ENCODE results near the gene MAPT. TPM values are rescaled to one million over a fixed set of nuclear protein-coding genes. Genes with fewer than 3 reads are reported as not detected.

The MAPT gene
- total RNA-seq (2022; extraction: Qiagen RNA extraction; ENCODE audit: low read depth): 1.6 to 1.9 TPM (median 1.7 TPM) in 5 replicates

GRCh38 chr17:45894022-45894784, at the start of gene MAPT:
TSS of gene MAPT (plus strand) at chr17:45894554. CDS start at chr17:45962338, 67,784 bp downstream.

GRCh38 chr17:45844695-45845375, 49.5 kb upstream of the MAPT start, which contains the start of gene SPPL2C:
TSS of gene SPPL2C (plus strand) at chr17:45844881. CDS start at chr17:45844907, 26 bp downstream.

GRCh38 chr17:45998987-45999899, 104.9 kb downstream of the MAPT start, which contains the start of gene STH:
TSS of gene STH (plus strand) at chr17:45999250. CDS start at chr17:45999280, 30 bp downstream.

Other genes starting within 250 kb of the MAPT start
- gene CRHR1, start 110.2 kb upstream of the MAPT start, total RNA-seq (2022; extraction: Qiagen RNA extraction; ENCODE audit: low read depth): 0.15 to 0.21 TPM in 2 of 5 replicates, not detected in the others
- not detected in 5 replicates for gene SPPL2C, start 49.7 kb upstream of the MAPT start, total RNA-seq (2022; extraction: Qiagen RNA extraction; ENCODE audit: low read depth)
- gene STH, start 104.7 kb downstream of the MAPT start, total RNA-seq (2022; extraction: Qiagen RNA extraction; ENCODE audit: low read depth): not detected in 5 replicates